ENCODE results near the gene TPCN2. TPM values are rescaled to one million over a fixed set of nuclear protein-coding genes. Genes with fewer than 3 reads are reported as not detected.

The TPCN2 gene
- total RNA-seq, 2 experiments from 2014 or later, result 21.4 to 22.1 TPM

DNA sequence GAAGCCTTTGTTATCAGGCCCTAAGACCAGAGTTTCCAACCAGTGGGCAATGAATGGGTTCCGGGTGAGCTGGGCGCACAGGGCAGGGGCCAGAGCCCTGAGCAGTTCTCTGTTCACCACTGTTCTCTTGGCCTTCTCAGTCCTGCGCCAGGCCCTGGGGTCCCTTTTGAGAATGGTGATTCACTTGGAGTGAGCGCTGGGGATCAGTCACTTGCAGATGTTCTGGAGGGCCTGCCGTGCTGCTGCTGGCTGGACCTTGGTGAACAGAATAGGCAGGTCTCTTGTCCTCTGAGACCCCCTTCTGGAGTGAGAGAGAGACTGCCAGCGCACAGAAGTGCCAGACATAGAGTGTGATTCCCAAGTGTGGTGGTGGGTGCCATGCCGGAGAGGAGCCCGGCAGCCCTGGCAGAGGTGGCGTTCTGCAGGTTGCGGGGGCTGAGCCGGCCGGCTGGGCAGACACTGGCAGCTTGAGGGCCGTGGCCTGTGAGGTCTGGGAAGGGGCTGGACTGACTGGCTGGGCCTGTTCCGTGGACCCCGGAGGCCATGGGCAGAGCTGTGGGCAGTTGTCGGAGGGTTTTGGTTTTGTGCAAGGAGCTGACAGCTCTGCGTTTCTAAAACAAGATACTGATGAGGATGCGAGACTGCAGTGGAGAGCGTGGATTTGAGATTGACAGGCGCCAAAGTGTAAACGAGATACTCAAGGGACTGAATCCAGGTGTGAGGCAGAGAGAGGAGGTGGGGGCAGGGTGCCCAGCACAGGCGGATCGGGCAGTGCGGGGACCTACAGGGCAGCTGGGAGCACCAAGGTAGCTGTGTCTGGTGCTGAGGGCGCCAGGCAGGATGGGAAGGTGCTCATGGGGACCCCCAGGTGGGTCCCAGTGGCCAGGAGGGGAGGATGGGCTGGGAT, 12.3 kb downstream of the TPCN2 start:
- no peak overlapping the region for H3K27ac Mint-ChIP-seq
- no peak for ATAC-seq (ENCODE audit: low read depth)
- POLR2A ChIA-PET, result no interaction called here
- no peaks in the 10 kb centered on the region for H3K9me3 Mint-ChIP-seq
- H3K27me3 Mint-ChIP-seq, result no peaks in the 10 kb centered on the region
- no peak overlapping the region for H3K4me3 Mint-ChIP-seq
- H3K36me3 Mint-ChIP-seq, result no peaks in the 10 kb centered on the region
- peaks cover 6% of the 10 kb centered on the region for H3K4me1 Mint-ChIP-seq
- no peak for DNase-seq

DNA sequence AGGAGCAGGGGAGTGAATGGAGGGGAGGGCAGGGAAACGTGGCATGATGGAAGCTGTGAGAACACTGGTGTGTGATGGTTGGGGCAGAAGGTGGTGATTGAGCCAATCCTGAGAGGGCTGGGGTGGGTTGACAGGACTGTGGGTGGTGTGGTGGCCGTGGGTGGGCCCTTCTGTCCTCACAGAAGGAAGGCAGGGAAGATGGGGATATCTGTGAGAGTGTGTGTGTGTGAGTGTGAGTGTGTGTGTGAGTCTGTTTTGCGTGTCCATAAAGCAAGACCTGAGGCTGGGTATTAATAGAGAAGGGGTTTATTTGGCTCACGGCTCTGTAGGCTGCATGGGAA, 13.0 kb downstream of the TPCN2 start:
- Mint-ChIP-seq H3K36me3 (no peaks in the 10 kb centered on the region), H3K4me3 (no peak overlapping the region), H3K27ac (no peak overlapping the region), H3K27me3 (no peaks in the 10 kb centered on the region), H3K9me3 (no peaks in the 10 kb centered on the region), H3K4me1 (peaks cover 4% of the 10 kb centered on the region)
- no peak for DNase-seq
- POLR2A ChIA-PET, result no interaction called here
- ATAC-seq (ENCODE audit: low read depth), result no peak

DNA sequence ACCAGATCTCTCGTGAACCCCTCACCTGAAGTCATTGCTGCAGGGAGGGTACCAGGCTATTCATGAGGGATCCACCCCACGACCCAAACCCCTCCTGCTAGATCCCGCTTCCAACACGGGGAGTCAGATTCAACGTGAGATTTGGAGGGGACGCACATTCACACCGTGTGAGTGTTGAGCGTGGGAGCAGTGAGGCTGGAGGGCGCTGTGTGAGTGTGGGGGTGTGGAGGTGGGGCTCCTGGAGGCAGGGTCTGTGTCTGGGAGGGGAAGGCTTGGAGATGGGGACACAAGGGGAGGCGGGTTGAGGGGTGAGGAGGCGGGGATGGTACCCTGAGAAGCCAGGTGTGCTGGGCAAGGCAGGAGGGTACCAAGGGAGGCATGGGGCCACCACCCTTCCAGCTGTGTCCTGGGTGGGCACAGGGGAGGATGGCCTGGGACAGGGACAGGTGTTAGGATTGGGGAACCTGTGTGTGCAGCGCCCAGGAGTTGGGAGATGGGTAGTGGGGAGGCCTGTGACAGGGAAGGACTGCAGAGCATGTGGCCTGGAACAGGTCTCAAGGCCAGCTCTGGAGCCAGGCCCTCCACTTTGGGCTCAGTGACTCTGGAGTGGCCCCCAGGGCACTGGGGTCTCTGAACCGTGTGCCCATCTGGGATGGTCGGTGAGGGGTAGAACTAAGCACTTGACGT, 13.6 kb downstream of the TPCN2 start:
- Mint-ChIP-seq H3K36me3 (no peaks in the 10 kb centered on the region), H3K9me3 (no peaks in the 10 kb centered on the region), H3K27ac (no peak overlapping the region), H3K27me3 (no peaks in the 10 kb centered on the region), H3K4me3 (no peak overlapping the region), H3K4me1 (peaks cover 4% of the 10 kb centered on the region)
- POLR2A ChIA-PET, result no interaction called here
- ATAC-seq (ENCODE audit: low read depth), result no peak
- DNase-seq, result no peak

DNA sequence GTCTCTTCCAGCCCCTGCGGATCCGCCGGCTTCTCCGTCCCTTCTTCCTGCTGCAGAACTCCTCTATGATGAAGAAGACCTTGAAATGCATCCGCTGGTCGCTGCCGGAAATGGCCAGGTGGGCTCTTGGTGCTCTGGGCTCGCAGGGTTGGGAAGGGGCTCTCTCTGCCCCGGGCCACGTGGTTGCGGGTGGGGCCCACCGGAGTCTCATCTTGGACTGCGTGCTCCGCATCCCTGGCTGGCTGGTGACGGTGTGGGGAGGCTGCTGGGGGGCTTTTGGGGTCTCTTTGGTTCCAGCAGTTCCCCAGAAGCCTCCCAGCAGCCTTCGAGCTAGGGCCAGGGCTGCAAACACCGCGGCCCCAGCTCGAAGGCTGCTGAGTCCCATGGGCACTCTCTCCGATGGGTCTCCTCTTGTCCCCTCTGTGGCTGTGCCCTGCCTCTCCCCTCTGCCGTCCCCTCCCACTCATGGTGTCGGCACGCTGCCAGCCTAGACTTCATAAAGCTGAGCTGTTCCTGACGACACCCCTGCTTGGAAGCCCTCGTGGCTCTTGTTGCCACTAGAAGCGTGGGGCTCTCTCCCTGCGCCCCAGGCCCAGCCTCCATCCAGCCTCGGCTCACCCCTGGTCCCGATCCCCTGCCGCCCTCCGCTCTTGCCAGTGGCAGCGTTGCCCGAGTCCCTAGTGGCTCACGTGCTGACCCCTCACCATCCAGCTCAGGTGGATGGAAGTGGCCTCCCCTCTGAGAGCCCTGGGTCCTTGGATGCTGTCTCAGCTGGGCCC, 14.3 kb downstream of the TPCN2 start:
- Mint-ChIP-seq H3K27me3 (no peaks in the 10 kb centered on the region), H3K9me3 (no peaks in the 10 kb centered on the region), H3K36me3 (no peaks in the 10 kb centered on the region), H3K4me1 (peaks cover 4% of the 10 kb centered on the region), H3K27ac (no peak overlapping the region), H3K4me3 (no peak overlapping the region)
- no peak for DNase-seq
- no peak for ATAC-seq (ENCODE audit: low read depth)
- POLR2A ChIA-PET, result no interaction called here

DNA sequence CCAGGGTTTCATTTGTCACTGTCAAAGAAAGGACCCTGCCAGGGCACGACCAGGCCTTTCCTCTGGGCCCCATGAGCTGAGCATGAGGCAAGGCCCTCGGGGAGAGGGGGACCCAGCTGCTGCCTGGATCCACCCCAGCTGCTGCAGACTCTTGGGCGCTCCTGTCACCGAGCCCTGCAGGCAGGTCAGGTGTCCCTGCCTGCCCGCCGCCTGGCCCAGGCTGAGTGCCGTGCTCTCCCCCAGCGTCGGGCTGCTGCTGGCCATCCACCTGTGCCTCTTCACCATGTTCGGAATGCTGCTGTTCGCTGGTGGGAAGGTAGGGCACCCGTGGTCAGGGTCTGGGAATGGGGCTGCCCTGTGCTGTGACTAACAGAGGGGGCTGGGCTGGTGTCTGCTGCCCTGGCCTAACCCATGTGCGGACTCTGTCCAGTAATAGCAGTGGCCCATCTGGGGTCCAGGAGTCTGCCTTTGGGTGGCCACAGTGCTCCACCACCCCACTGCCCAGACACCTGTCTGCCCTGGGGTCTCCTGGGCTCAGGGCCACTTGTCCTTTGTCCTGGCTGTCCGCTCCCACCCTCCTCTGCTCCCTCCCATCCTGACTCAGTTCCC, 15.0 kb downstream of the TPCN2 start:
- H3K9me3 Mint-ChIP-seq, result no peaks in the 10 kb centered on the region
- no peak overlapping the region for H3K4me3 Mint-ChIP-seq
- ATAC-seq (ENCODE audit: low read depth), result no peak
- no peaks in the 10 kb centered on the region for H3K27me3 Mint-ChIP-seq
- POLR2A ChIA-PET, result no interaction called here
- peaks cover 4% of the 10 kb centered on the region for H3K4me1 Mint-ChIP-seq
- no peaks in the 10 kb centered on the region for H3K36me3 Mint-ChIP-seq
- DNase-seq, result no peak
- no peak overlapping the region for H3K27ac Mint-ChIP-seq

DNA sequence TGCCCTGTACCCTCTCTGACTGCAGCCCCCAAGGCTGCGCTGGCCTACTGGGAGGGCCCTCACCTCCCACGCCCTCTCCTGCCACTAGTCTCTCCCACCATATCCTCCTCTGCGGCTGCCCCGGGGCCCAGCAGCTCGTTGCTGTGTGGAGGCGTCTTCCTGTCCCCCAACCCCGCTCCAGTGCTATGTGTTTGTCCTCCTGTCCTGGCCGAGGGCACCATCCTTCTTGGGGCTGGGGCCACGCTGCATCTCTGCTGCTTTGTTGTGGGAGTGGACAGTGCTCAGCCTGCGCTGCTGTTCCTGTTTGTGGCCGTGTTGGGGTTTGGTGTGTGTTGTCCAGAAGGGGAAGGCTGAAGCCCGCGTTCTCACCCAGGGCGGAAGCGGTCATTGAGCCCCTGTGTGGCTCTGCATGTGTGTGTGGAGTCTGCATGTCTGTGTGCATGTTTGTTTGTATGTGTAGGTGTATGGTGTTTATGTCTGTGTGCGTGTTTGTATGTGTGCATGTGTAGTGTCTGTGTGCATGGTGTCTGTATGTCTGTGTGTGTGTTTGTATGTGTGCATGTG, 15.7 kb downstream of the TPCN2 start:
- Mint-ChIP-seq H3K4me1 (peaks cover 4% of the 10 kb centered on the region), H3K27ac (no peak overlapping the region), H3K27me3 (no peaks in the 10 kb centered on the region), H3K9me3 (no peaks in the 10 kb centered on the region), H3K36me3 (no peaks in the 10 kb centered on the region), H3K4me3 (no peak overlapping the region)
- DNase-seq, result no peak
- no peak for ATAC-seq (ENCODE audit: low read depth)
- POLR2A ChIA-PET, result no interaction called here

DNA sequence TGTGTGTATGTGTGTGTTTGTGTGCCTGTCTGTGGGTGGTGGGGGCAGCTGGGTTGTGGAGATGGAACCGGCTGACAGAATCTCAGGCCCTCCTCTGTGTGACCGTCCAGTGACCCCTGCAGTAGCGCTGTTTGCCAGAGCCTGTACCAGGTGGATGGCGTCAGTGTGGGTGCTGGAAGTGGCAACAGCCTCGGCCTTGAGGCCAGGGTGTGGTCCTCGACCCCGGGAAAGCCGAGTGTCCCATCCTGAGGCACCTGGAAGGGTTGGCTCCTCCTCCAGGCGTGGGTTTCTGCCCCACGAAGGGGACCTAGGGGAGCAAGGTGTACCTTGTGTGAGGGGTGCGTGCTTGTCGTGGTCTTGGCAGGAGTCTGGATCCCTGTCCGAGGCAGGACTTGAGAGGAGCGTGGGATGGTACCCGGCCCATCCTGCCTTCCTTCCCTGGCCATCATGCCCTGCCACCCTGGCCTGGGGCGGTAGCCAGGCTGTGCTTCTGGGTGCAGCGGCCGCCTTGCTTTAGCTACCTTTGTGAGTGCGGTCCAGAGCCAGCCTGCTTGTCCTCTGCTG, 16.5 kb downstream of the TPCN2 start:
- Mint-ChIP-seq H3K27ac (no peak overlapping the region), H3K27me3 (no peaks in the 10 kb centered on the region), H3K4me3 (no peak overlapping the region), H3K36me3 (no peaks in the 10 kb centered on the region), H3K9me3 (no peaks in the 10 kb centered on the region), H3K4me1 (peaks cover 4% of the 10 kb centered on the region)
- DNase-seq (no peak), ATAC-seq (ENCODE audit: low read depth) (no peak)
- POLR2A ChIA-PET, result no interaction called here

DNA sequence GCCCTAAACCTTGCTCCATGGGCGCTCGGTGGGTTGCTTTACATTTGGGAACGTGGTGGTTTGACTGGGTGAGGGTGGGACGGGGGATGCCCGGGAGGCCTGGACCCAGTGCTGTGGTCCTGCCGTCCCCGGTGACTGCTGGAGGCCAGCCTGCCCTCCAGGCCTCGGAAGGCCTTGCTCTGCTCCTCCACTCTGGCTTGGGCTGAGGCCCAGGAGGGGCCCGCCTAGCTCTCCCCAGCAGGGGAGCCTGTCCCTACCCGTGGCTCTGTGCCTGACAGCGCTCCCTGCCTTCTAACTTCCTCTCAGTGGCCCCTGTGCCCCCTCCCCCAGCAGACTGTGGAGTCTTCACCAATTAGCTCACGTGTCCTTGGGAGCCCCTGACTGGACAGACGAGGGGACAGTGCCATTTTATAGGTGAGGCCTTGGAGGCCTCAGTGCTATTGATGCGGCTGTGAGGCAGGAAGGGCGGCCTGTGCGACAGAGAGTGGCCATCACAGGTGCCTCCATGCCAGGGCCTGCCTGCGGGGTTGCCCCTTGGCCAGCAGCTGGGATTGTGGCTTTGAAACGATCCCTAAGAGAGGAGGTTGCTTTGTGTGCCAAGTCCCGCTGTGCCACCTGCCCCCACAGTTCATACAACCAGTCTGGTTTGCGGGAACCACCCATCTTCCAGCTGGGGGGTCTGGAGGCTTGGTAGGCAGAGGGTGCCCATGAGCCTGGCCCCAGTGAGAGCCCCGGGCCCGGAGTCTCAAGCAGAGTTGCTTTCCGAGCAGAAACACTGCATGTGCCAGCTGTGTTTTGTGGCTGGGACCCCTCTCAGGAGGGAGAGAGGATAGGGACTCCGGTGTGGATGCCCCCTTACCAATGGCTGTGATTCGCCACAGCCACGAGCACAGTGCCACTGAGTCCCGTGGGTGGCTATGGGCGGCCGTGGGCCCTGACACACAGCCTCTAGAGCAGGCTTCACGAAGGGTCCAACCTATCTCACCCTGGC, 17.7 kb downstream of the TPCN2 start:
- peaks cover 2% of the 10 kb centered on the region for H3K36me3 Mint-ChIP-seq
- POLR2A ChIA-PET, result no interaction called here
- no peaks in the 10 kb centered on the region for H3K27me3 Mint-ChIP-seq
- no peak overlapping the region for H3K4me3 Mint-ChIP-seq
- no peaks in the 10 kb centered on the region for H3K9me3 Mint-ChIP-seq
- H3K27ac Mint-ChIP-seq, result no peak overlapping the region
- peaks cover 4% of the 10 kb centered on the region for H3K4me1 Mint-ChIP-seq
- DNase-seq, result no peak
- ATAC-seq (ENCODE audit: low read depth), result no peak

DNA sequence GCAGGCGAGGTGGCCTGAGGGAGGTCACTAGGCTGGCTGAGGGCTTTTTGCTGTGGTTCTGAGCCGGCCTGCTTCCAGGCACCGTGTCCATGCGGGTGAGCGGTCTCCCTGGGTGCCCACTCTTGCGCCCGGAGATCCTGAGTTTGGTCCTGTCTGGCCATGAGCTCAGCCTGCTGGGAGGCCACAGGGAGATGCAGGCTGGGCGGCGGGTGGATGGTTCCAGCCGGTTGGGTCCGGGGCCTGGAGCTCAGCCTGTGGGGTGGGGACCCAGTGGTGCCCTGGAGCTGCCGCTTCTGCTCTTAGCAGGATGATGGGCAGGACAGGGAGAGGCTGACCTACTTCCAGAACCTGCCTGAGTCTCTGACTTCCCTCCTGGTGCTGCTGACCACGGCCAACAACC, 18.5 kb downstream of the TPCN2 start:
- no peaks in the 10 kb centered on the region for H3K9me3 Mint-ChIP-seq
- no peaks in the 10 kb centered on the region for H3K27me3 Mint-ChIP-seq
- DNase-seq (no peak), ATAC-seq (ENCODE audit: low read depth) (no peak)
- POLR2A ChIA-PET, result no interaction called here
- H3K4me1 Mint-ChIP-seq, result no peaks in the 10 kb centered on the region
- no peak overlapping the region for H3K27ac Mint-ChIP-seq
- H3K36me3 Mint-ChIP-seq, result peaks cover 2% of the 10 kb centered on the region
- no peak overlapping the region for H3K4me3 Mint-ChIP-seq

DNA sequence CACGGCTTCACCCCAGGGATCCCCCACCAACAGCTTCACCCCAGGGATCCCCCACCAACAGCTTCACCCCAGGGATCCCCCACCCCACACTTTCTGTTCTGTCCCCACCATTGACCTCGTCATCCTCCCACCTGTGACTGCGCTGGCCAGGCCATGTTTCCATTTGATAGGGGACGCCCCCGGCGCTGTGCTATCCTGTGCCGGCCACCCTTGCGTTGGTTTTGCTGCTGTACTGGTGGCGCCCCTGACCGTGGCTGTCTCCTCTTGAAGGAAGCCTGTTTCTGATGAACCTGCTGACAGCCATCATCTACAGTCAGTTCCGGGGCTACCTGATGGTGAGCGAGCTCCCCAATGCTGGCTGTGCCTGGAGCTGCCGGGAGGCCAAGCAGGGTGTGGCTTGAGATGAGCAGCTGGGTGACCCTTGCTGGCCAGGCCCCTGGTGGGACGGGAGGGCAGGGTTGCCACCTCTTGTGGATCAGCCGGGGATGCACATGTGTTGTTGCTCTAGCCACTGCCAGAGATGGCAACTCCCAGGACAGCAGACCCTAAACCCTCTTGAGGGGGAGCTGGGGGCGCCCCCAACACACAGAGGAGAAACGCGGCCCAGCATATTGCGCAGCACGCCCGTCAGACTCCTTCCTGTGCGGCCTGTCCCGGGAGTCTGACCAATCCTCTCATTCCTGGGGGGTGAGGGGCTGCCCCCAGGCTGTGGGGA, 22.5 kb downstream of the TPCN2 start:
- H3K36me3 Mint-ChIP-seq, result peaks cover 2% of the 10 kb centered on the region

DNA sequence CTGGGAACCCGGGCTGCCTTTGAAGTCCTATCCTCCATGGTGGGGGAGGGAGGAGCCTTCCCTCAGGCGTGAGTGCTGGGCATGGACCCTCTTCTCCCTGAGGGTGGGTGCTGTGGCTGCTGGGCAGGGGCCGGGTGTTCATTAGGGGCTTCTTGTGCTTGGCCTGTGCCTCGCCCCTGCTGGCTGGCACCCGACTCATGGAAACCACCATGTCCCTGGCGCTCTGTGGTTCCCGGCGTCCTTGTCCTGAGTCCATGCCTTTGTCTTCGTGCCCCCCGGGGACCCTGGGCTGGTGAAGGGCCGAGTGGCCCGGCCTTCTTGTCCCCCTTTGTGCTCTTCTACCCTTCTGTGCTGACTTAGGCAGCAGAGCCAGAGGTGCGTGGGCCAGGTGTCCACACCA, 23.2 kb downstream of the TPCN2 start:
- H3K27ac Mint-ChIP-seq, result no peak overlapping the region
- no peaks in the 10 kb centered on the region for H3K9me3 Mint-ChIP-seq
- H3K27me3 Mint-ChIP-seq, result no peaks in the 10 kb centered on the region
- ATAC-seq (ENCODE audit: low read depth), result no peak
- peaks cover 4% of the 10 kb centered on the region for H3K4me1 Mint-ChIP-seq
- POLR2A ChIA-PET, result no interaction called here
- no peak for DNase-seq
- H3K4me3 Mint-ChIP-seq, result no peak overlapping the region
- H3K36me3 Mint-ChIP-seq, result peaks cover 2% of the 10 kb centered on the region

More for the DNA sequence above, 22.5 kb downstream of the TPCN2 start:
- Mint-ChIP-seq H3K9me3 (no peaks in the 10 kb centered on the region), H3K27me3 (no peaks in the 10 kb centered on the region), H3K27ac (no peak overlapping the region), H3K4me1 (peaks cover 4% of the 10 kb centered on the region), H3K4me3 (no peak overlapping the region)
- ATAC-seq (ENCODE audit: low read depth), result no peak
- DNase-seq, result no peak
- POLR2A ChIA-PET, result no interaction called here

DNA sequence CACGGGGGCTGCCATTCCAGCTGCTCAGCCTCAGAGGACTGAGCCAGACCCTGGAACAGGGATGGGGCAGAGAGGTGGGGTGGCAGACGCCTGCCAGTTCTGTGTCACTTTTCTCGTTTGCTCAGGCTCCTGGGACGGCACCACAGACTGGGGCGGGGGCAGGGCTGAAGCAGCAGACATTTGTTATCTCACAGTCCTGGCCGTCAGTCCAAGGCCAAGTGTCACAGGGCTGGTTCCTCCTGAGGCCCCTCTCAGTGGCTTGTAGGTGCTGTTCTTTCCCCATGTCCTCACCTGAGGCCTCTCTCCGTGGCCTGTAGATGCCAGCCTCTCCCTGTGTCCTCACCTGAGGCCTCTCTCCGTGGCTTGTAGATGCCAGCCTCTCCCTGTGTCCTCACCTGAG, 24.7 kb downstream of the TPCN2 start:
- DNase-seq (no peak), ATAC-seq (ENCODE audit: low read depth) (no peak)
- Mint-ChIP-seq H3K27me3 (no peaks in the 10 kb centered on the region), H3K9me3 (no peaks in the 10 kb centered on the region), H3K4me1 (peaks cover 4% of the 10 kb centered on the region), H3K4me3 (no peak overlapping the region), H3K36me3 (peaks cover 4% of the 10 kb centered on the region), H3K27ac (no peak overlapping the region)
- POLR2A ChIA-PET, result no interaction called here

Measured in activated naive CD8-positive, alpha-beta T cell treated with anti-CD3 and anti-CD28 coated beads, Interleukin-2, amount 10 ng/mL, durations not matched to agents 7 days and 5 days (primary cell).